ENCODE measurements around the gene GNL2.

DNA sequence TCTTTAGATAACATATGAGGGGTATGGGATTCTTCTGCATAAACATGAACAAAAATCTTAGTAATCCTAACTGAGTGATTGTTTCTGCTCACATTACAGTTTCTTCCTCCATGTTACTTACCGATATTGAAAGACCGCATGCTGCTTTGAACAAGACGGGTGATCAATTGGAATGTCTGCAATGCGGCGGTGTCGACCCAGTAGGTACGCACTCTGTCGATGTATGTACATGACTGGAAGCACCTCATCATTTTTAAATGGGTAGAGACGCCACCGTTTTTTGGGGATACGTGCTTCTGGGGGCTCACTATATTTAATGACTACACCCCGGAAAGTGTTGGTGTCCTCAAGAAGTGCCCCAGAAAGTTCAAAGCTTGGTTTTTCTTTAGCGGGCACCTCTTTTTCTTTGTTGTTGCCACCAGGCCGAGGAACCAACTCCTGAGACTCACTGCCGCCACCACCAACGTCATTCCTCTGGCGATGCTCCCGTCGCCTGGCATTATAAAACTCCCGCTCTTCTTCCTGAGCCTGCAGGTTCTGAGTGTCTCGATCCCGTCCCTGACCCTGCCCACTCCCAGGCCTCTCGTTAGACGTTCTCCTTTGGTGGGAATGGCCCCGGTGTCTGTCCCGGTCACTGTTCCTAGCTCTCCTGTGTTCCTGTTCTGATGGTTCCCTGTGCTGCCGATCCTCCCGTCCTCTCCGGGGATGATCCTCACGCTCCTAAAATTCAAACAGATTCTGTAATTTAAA lies 55.5 kb downstream of the GNL2 start:
- TF ChIP-seq, protein P1, sequence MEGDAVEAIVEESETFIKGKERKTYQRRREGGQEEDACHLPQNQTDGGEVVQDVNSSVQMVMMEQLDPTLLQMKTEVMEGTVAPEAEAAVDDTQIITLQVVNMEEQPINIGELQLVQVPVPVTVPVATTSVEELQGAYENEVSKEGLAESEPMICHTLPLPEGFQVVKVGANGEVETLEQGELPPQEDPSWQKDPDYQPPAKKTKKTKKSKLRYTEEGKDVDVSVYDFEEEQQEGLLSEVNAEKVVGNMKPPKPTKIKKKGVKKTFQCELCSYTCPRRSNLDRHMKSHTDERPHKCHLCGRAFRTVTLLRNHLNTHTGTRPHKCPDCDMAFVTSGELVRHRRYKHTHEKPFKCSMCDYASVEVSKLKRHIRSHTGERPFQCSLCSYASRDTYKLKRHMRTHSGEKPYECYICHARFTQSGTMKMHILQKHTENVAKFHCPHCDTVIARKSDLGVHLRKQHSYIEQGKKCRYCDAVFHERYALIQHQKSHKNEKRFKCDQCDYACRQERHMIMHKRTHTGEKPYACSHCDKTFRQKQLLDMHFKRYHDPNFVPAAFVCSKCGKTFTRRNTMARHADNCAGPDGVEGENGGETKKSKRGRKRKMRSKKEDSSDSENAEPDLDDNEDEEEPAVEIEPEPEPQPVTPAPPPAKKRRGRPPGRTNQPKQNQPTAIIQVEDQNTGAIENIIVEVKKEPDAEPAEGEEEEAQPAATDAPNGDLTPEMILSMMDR (optimal IDR thresholded peaks at IDR 0.05 in 1 of 3, IDR thresholded peaks at IDR 0.05 in 1 of 3, conservative IDR thresholded peaks at IDR 0.05 in 1 of 3; ENCODE audit: extremely low read depth in 1 of 3, insufficient read depth in 2 of 3, low read length in 3 of 3): no peak
- no peak for TF ChIP-seq EZH2 (IDR thresholded peaks at IDR 0.05; ENCODE audit: low read length)
